GM21526 (cell line): Measurements from ENCODE around the gene SMIM34.
"Not testable (repeated sequence)": the region's sequence is repeated elsewhere in the genome, so short reads cannot be mapped to it uniquely, and the experiment has no call there.

Experiments
- ATAC-seq: cut with Tn5 transposase; IDR thresholded peaks from one replicate; pipeline ENCODE4 v1.9.1; 2021; ENCODE audit warnings: moderate library complexity; ENCODE audit not compliant: unreplicated experiment, low FRiP score

Gene SMIM34

GRCh38 chr21:34374940-34375618 lies 48.7 kb downstream of the SMIM34 start, which contains the start of gene SMIM11:
Gene SMIM11 (plus strand): TSS chr21:34375507. CDS start chr21:34379505, 3,998 bp downstream.
- peak; percentile 81 for ATAC-seq

- not testable (repeated sequence) for ATAC-seq
Measured at GRCh38 chr21:34374462-34374861, 49.3 kb downstream of the SMIM34 start.

GRCh38 chr21:34372321-34372720 lies 51.4 kb downstream of the SMIM34 start:
- no peak for ATAC-seq

- ATAC-seq = no peak
Measured at GRCh38 chr21:34369741-34370140, 54.0 kb downstream of the SMIM34 start.
